T-helper 2 cell (primary cell): ENCODE measurements around the gene DUSP14.
A peak's percentile ranks its signal among the peaks of the same experiment; 100 is the strongest.

Source experiments
- DNase-seq, 5 experiments: peaks; one replicate each; pipeline versions ENCODE4 v3.0.0 to v3.0.0-alpha.2; 2012 to 2022

Gene DUSP14

DNA sequence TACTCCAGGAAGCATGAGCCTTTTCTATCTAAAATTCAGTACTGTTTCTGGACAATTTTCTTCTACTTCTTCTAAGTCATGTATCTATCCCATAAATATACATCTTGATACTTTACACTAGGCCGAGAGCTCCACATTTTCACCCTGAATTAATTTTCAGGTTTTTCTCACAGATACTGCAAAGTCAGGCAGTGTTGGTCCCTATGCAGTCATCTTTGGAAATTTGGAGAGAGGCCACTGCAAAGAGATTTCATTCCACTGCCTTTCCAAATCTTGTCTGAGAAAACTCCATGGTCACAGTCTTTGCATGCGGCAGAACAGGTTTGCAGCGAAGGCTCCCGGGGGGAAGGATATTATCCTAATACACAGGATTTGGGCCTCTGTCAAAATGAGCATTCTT, 28.2 kb downstream of the DUSP14 start:
- no peak for DNase-seq

DNA sequence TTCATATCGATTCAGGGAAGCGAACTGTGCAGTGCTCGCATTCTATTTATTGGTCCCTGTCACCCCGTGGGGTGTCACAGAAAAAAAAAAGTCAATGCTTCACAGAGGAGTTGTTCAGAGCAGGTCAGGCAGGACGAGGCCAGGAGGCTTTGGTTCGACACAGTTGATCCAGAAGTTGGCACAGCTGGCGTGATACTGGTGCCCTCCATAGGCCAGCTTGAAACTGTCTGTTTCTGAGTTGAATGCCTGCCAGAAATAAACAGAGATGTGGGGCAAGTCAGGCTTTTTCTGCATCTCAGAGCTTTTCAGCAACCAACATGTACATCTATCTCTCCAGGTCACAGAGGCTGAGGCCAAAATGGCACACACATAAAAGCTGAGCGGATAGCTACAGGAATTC, 29.1 kb downstream of the DUSP14 start:
- DNase-seq: no peak

DNA sequence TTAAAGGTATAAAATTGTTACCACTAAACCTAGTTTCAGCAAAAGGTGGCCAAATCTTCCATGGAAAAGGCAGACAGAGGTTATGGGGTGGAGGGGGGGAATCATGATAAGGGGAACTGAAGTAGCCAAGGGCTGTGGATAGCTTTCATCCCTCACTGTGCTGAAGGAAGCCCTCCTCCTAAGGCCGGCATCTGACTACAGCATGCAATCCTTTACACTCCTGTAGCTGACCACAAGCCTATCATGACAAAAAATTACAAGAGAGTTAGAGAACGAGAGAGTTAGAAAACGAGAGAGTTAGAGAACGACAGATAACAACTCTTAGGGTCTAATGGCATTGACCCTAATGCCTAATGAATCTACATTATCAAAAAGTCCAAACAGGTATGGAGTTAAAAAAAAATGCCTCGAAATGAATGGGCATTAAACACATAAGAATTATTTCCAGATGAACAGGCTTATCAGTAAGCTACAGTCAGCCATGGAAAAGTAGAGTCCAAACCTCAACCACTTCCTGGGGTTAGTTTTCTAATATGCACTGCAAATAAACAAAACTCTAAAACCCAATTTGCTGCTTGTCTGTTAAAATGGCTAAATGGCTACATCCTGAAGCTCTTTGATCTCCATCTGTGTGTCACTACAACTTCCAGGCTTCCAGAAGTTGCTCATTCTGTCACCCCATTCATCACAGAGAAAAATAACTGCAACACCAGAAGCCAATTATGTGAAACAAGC, 29.7 kb downstream of the DUSP14 start:
- DNase-seq: no peak

DNA sequence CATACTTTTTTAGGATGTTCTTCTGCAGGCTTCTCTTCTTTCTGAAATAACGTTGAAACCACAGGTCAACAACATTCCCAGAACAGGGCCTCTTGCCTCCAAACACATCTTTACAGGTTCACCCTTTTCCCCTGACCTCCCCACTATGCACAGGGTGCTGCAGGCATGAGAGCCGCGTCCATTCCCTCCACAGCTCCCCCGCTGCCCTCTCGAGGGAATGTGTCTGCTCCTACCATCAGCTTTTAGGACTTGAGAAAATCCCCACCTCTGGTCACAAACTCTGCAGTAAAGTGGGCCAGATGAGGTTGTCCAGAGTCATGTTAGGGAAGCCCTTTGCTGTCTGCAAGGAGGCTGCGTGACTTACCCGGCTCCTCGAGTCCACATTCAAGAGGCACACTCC, 30.5 kb downstream of the DUSP14 start:
- DNase-seq: no peak

DNA sequence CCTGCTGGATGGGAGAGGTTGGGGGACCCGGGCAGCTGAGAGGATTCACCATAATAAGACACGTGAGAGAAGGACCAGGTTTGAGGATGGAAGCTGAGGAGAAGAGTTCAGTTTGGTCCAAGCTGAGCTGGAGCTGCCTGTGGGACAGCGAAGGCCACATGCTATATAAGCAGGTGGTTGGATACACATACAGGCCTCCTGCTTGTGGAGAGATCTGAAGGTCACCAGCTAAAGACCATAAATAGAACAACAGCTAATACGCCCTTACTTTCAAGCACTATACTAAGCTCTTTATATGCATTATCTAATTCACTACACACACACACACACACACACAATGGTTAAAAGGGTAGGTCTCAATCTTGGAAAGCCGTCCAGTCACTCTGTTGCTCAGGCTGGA, 32.1 kb downstream of the DUSP14 start:
- no peak for DNase-seq

DNA sequence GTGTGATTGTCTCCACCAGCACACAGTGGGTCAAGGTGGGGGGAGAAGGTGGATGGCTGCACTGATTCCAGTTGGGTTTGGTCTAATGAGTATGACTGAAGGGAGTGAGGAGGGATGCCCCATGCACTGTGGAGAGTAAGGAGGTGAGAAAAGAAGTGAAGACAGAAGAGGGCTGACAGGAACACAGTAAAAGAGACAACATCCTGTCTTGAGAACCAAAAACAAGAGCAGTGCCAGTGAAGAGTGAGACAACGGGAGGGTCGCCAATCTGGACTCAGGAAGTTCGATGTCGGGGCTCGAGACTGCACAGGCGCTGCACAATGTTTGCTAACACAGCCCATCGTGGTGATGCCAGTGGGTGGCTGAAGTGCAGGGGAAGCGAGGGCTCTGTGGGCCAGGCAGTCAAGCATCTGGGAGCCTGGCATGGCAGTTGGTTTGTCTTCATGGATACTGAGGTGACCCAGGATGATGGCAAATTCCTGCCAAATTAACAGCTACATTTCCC, 34.1 kb downstream of the DUSP14 start:
- no peak for DNase-seq

DNA sequence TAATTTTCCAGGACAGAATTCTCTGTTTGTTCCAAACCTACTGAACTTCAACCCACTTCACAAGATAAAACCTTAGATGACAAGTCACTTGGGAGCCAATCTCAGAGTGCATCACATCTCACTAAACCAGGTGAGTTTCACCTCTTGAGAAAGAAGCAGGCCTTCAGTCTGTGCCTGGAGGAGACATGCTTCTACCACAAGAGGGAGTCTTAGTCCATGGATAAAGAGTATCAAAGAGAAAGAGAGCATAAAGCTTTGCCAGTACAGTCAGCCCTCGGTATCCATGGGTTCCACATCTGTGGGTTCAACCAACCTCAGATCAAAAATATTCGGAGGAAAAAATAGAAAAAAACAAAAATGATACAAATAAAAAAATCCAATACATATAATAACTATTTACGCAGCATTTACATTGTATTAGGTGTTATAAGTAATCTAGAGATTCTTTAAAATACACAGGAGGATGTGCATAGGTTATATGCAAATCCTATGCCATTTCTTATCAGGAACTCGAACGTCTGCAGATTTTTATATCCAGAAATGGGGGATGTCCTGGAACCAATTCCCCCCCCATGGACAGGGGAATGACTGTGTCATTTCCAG, 37.7 kb downstream of the DUSP14 start:
- peak in 2 of 5 experiments; percentile 12 to 55 for DNase-seq

DNA sequence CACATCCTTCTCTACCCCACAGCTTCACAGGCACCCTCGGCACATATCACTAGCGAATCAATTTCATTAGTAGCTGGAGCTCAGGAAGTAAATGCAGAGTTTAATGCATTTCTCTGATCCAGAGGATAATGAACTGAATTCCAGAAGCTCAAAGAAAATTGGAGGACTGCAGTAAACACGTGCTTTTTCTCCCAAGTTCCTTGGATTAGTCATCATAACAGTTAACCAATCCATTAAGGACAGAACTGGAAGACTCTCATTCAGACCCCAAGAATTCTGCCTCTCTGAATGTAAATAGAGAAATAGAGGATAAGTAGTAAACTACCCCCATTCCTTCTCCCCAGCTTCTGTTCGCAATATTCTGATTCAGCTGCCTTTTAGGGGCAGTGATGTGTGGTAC, 40.7 kb downstream of the DUSP14 start:
- no peak for DNase-seq

DNA sequence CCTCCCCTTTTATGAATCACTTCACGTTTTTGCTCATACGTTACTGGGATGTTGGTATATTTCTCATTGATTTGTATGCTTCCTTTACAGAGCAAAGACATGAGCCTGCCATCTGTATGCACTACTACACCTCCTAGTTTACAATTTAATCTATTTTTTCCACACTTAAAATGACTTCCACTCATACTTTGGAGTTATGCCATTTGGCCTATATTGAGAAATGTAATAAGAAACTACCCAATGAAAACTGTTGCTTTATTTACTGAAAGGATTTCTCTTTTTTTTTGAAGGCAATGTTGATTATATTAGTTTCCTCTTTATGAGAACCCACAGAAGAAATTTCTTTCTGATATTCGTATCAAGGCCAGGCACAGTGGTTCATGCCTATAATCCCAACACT, 43.1 kb downstream of the DUSP14 start:
- DNase-seq: no peak

DNA sequence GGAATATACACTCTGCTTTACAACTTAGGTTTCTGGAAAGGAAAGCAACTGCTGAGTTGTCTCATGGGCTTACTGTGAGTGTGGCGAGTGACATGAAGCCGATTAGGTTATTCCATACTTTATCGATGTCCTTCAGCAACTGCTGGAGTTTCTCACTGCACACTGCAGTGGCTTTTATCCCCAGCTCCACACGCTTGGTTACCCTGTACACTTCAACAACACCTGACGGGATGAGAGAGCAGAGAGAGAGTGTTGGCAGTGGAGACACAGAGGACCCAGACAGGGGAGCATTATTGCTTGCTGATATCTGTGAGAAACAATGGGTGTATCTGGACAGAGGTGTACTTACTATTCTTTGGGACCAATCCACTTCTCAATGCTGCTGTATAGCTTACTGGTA, 46.2 kb downstream of the DUSP14 start:
- DNase-seq: no peak

DNA sequence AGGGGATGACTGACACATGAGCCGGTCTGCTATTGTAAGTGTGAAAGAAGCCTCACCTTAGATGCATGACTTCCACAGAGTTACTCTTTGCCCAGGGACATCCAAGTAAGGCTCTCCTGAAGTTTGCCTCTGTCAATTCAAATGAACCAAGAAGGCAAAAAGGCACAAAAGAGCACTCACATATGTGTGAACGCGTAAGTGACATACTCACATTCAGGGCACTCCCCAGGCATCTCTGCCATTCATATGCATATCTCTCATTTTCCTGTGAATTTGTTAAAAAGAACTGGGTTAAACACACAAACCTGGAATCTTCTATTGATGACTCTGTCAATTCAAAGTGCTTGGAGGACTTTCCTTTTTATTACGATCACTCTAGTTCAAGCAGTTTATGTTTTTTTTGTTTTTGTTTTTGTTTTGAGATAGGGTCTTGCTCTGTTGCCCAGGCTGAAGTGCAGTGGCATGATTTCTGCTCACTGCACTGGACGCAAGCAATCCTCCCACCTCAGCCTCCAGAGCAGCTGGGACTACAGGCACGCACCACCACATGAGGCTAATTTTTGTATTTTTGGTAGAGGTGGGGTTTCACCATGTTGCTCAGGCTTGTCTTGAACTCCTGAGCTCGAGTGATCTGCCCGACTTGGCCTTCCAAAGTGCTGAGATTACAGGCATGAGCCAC, 49.4 kb downstream of the DUSP14 start:
- no peak for DNase-seq

DNA sequence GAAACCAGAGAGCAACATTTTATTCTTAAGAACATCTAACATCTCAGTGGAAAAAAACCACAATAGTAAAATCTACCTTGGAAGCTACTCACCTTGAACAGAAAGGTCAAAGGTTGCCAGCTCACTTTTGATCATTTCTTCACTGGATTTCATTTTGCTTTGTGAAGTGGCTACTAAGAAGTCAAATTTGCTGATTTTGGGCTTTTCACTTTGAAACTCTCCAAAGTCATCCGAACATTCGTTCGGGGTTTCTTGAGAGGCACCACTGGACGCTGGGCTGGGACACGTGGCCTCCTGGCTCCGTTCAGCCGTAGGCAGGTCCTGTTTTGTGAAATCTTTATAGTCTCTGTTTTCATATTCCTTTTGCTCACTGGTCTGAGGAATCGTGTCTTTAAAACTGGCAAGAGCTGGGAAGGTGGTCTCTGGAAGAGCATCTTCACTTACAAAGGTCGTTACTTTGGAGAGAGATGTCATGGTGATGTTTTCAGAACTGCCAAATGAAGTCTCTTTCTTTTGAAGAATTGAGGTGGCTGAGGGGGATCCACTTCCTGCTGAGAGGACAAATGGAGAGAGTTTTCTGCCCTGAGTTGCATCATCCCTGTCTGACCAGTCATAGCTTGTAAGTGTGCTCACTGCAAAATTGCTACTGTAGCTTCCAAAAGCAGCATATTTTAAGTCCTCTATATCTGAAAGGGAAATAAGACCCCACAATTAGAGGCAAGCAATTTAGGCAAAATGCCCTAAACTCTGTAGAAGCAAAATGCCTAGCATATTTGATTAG, 52.4 kb downstream of the DUSP14 start:
- DNase-seq: no peak

DNA sequence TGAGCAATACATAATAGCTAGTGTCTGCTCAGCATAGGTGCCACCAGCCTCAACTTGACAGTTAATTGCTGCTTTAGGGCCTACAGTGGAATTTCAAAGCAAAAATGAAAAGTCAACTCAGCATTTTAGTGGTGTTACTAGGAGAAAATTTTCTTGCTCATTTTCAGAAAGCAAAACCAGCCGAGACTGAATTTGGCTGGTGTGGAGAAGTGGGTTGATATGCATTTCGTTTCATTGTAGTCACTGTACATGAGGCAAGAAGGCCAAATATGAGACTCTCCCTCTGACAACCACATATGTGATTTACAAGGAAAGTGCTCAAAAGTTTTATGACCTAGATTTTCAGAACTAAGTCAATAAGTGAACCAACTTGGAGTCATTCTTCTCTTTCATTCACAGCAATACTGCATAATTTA, 54.0 kb downstream of the DUSP14 start:
- no peak for DNase-seq

DNA sequence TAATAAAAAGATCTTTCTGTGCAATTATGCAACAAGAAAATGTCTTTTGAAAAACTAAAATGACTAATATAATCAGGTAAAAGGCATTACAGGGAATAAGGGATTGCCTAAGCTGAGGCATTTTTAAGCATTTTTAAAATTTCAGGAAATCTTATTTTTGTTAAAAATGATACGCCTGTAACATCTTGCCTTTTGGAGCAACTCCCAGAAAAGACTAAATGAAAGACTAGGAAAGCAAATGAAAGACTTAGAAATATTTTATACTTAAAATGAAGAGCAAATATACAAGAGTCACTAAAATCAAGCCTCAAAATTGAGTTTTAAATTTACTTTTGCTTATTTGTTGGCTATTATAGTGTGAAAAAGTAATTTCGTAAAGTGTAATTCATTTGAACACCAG, 55.8 kb downstream of the DUSP14 start:
- DNase-seq: no peak

DNA sequence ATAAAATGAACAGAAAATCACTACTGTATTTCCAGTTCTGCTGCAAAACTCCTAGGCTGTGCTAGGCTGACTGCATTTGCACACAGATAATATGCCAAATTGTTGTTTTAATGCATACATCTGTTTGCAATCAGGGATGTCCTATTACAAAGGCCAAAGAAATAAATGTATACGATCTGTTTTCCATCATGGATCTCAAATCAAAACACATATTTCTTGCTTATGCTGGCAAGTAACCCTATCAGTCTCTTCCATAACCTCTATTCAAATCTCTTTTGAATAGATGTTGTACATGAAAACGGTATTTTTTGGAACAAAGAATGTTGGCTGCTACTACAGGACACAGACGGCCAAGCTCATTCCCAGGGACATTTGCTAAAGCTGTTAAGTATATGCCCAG, 56.6 kb downstream of the DUSP14 start:
- no peak for DNase-seq

DNA sequence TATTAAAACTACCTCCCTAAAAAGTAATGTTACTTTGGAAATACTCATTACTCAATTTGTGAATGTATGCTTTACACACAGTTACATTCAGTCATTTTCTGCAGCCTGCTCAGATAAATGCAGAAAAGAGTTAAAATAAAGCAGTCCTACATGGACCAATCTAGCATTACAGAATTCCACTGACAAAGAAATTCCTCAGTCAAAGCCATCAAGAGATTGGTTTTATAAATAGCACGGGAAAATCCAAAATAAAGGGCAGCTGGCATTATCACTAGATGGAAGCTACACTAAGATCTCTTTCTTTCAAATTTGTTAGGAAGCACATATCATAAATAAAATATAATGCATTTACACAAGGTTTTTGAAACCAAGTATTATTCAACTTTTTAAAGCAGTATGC, 58.3 kb downstream of the DUSP14 start:
- no peak for DNase-seq

DNA sequence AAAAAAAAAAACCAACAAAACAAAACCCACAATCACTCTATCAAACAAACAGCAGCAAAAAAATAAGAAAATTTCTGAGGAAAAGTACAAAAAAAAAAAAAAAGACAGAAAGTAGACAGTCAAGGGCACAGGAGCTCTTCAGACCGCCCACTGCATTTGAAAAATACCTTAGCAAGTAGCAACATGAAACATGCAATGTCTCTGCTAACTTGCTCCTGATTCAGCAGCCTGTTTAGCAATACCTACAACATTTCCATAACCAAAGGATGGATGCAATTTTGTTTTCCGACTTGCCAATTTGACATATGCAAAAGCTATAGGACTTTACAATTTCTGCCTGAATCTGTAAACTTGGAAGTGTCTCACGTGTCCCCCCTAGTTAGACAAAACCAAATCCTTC, 62.1 kb downstream of the DUSP14 start:
- DNase-seq: no peak

DNA sequence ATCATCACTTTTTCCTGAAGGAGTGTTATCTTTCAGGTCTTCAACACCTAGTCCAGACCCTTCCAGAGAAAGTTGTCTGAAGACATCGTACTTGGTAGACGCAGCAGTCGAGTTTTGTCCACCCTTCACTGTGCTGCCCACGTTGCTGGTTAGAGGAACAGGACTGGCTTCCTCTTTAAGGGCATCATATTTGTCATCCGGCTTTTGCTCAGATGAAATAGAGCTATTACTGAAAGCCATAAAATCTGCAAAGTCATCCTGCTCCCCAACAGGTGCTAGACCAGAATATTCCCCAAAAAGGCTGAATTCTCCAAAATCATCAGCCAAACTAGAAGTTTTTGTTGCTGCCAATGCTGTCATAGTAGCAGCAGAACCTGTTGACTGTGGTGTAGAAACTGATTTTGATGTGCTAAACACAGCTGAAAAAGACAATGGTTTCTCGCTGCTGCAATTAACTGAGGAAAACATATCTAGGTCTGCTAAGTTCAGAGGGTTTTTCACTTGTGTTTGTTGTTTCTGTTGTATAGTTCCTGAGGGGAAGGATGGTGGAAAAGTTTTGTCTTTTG, 63.8 kb downstream of the DUSP14 start:
- no peak for DNase-seq

DNA sequence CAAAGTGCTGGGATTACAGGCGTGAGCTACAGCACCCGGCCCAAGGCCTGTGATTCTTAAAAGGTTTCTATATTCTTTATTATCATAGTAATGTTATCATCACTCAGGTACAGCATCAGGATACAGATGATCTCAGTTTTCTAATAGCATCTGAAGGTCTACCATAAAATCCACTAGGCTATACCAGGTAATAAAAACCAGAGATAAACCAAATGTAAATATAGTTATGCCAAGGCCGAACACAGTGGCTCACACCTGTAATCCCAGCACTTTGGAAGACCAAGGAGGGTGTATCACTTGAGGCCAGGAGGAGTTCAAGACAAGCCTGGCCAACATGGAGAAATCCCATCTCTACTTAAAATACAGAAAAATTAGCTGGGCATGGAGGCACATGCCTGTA, 65.7 kb downstream of the DUSP14 start:
- DNase-seq: no peak

DNA sequence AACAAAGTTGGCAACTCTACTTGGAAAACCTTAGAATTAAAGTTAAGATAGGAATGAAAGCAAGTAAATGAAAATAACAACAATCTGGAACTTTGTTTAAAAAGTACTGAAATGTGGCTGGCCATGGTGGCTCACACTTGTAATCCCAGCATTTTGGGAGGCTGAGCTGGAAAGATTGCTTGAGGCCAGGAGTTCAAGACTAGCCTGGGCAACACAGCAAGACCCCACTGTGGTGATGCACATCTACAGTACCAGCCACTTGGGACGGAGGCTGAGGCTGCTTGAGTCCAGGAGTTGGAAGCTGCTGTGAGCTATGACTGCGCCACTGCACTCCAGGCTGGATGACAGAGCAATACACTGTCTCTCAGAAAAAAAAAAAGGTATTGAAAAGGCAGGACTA, 67.8 kb downstream of the DUSP14 start:
- no peak for DNase-seq

DNA sequence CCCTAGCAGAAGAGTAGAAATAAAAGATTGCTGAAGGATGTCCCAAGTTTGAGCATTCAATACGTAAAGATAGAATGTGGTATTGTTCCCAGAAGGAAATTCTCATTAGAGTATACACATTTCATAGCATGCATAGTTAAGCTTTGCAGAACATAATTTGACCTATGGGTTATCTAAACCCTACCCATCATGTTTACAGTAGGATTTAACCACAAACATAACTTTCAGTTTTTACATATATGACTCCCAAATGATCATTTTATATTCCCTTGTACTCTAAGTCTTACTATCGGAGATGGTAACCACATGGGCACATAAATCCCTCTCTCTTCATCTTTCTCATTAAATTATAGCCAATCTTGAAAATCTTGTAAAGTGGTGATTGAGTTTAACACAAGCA, 68.6 kb downstream of the DUSP14 start:
- DNase-seq: no peak

DNA sequence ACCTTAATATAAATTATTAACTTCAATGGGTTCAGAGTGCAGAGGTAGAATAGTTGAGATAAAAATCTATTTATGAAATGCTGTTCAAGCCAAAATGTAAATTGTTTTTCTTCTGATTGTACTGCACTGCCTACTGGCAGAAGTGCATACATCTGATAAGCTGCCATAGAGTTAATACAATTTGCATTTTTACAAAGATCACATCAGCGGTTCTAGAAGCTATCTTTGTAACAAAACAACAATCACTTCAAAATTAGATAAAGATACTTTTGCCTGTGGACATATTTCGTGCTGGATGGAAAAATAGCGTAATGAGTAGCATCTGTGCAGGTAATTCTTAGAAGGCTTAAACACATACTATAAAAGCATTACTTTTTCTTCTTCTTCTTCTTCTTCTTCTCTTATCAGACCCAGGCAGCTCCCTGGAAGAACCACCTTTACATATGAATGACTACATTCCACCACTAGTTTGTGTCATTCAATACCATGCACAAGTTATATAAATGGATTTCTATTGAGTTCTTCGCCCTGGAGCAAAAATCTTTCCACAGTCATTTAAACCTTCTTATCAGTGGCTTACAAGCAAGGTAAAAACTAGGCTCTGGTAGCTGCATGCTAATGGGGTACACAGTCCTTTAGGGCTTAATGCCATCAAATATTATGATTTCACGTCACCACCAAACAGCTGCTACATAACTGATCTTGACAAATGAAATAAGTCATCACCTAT, 72.5 kb downstream of the DUSP14 start:
- no peak for DNase-seq
